ENCODE results near the gene YPEL3.
A peak's percentile ranks its signal among the peaks of the same experiment; 100 is the strongest.

YPEL3 gene, protein sequence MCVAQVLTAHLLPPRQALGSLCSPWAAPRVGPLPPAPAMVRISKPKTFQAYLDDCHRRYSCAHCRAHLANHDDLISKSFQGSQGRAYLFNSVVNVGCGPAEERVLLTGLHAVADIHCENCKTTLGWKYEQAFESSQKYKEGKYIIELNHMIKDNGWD

DNA sequence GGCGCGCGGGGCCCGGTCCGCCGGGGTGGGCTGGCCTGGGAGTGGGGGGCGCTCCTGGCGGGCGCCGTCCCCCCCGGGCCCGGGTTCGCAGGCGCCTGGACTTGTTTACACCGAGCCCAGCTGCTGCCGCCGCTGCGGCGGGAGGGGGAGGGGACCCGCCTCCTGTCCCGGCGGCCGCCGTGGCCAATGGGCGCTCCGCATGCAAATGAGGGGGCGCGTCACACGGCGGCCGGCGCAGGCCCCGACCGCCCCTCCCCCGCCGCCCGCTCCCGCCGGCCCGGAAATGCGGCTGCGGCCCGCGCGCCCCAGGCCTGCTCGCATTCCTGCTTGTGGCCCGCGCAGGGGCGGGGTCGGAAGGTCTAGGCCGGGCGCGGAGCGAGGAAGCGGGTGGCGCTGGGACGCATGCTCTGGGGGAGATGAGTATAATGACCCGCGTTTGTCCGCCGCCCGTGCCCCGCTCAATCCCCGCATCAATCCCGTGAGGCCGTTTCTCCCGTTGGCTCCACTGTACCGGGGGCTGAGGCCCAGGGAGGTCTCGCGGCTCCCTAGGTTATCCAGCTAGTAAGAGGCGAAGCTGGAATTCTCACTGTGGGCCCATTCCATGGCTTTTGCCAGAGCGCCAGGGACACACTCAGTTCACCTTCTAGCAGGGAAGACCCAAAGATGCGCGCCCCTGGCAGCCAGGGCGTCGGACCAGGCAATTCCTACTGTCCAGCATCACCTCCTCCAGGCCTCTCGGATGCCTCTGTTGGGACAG is at the start of gene YPEL3:
YPEL3 (minus strand) TSS at position 109 of the 757 bp plus-strand sequence. CDS start 731 bp downstream, outside the sequence.
- Histone ChIP-seq H3K27ac (peak within 1 kb of the TSS; percentile 78 to 95 (median 92)), H3K9ac (peak within 1 kb of the TSS; percentile 76 to 90 (median 83)), H3K9me3 (replicated peaks in 1 of 11) (peaks cover 39 to 51% (median 47%) of the 10 kb centered on the region in 11 experiments), H3K4me2 (peak within 1 kb of the TSS; percentile 85 to 100 (median 99)), H3K4me3 (peak within 1 kb of the TSS; percentile 63 to 88 (median 70)), H3K27me3 (no peaks in the 10 kb centered on the region), H3K36me3 (peaks cover 7 to 38% (median 21%) of the 10 kb centered on the region in 11 experiments; a peak in 18 of 22 replicates), H4K20me1 (peaks cover 0 to 13% (median 0%) of the 10 kb centered on the region in 11 experiments; a peak in 2 of 22 replicates), H3K4me1 (peaks cover 34 to 52% (median 44%) of the 10 kb centered on the region in 10 experiments)
- TF ChIP-seq Cebpa-rat (IDR thresholded peaks at IDR 0.05), result no peak

DNA sequence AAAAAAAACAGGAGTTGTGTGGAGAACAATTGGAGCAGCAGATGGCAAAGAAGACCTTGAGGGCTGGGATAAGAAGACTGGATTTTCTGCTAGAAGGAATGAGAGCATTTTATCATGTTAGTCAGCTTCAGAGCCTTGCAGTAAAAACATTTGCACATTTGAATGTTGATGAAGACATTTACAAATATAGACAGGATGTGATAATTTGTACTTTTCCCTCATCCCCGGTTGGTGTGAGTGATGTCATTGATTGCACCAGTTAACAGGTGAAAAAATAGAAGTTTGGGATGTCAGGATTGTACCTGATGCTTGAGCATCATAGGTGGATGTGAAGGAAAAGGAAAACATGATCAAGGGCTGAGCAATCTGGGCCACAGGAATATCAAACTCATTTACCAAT is 49.6 kb upstream of the YPEL3 start:
- H3K4me3 ChIP-seq, result no peak overlapping the region
- no peak for TF ChIP-seq Cebpa-rat (IDR thresholded peaks at IDR 0.05)
- peaks cover 0 to 17% (median 0%) of the 10 kb centered on the region in 10 experiments; a peak in 6 of 20 replicates for H3K4me1 ChIP-seq
- no peak overlapping the region for H3K4me2 ChIP-seq
- peaks cover 17 to 28% (median 26%) of the 10 kb centered on the region in 11 experiments for H3K9me3 ChIP-seq (replicated peaks in 1 of 11)
- H3K36me3 ChIP-seq, result no peaks in the 10 kb centered on the region
- no peaks in the 10 kb centered on the region for H4K20me1 ChIP-seq
- no peak overlapping the region for H3K9ac ChIP-seq
- H3K27ac ChIP-seq, result no peak overlapping the region
- H3K27me3 ChIP-seq, result no peaks in the 10 kb centered on the region

DNA sequence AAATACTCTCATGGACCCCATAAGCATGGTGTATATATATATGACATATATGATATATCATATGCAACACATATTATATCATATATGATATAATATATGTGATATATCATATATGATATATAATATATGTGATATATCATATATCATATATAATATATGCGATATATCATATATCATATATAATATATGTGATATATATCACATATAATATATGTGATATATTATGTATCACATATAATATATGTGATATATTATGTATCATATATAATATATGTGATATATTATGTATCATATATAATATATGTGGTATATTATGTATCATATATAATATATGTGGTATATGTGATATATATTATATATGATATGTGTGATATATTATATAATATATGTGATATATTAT is 48.9 kb upstream of the YPEL3 start:
- Histone ChIP-seq H3K36me3 (no peaks in the 10 kb centered on the region), H3K9ac (no peak overlapping the region), H3K4me1 (peaks cover 5 to 19% (median 6%) of the 10 kb centered on the region in 10 experiments; a peak in 19 of 20 replicates), H3K27ac (no peak overlapping the region), H3K27me3 (no peaks in the 10 kb centered on the region), H3K9me3 (replicated peaks in 1 of 11) (peaks cover 14 to 22% (median 19%) of the 10 kb centered on the region in 11 experiments), H3K4me2 (no peak overlapping the region), H4K20me1 (no peaks in the 10 kb centered on the region), H3K4me3 (no peak overlapping the region)
- TF ChIP-seq Cebpa-rat (IDR thresholded peaks at IDR 0.05), result no peak

- H3K4me1 ChIP-seq, result peaks cover 14 to 25% (median 15%) of the 10 kb centered on the region in 10 experiments; a peak in 19 of 20 replicates
- no peak overlapping the region for H3K9ac ChIP-seq
- H3K4me3 ChIP-seq, result no peak overlapping the region
- H3K27me3 ChIP-seq, result no peaks in the 10 kb centered on the region
- no peak overlapping the region for H3K27ac ChIP-seq
- H3K4me2 ChIP-seq, result no peak overlapping the region
- TF ChIP-seq Cebpa-rat (IDR thresholded peaks at IDR 0.05), result no peak
- no peaks in the 10 kb centered on the region for H3K36me3 ChIP-seq
- peaks cover 5 to 13% (median 10%) of the 10 kb centered on the region in 11 experiments for H3K9me3 ChIP-seq (replicated peaks in 1 of 11)
- H4K20me1 ChIP-seq, result no peaks in the 10 kb centered on the region
Measured at GRCh38 chr16:30144017-30144416, 48.0 kb upstream of the YPEL3 start.

DNA sequence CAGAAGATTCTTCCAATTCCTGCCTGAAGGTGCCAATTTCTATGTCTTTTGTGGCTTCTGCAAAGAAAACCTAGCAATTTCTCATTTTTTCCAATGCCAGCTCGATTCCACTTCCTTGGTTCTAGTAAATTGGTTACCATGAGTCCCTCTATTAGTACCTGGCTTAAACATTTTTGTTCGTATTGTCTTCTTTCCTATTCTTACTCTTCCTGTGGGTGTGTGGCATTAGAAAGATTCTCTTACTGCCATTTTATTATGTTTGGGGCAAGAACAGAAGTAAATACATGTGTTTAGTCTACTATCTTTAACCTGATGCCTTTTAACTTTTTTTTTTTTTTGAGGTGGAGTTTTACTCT is 47.3 kb upstream of the YPEL3 start:
- H3K27ac ChIP-seq, result no peak overlapping the region
- H3K4me3 ChIP-seq, result no peak overlapping the region
- no peaks in the 10 kb centered on the region for H4K20me1 ChIP-seq
- H3K9ac ChIP-seq, result no peak overlapping the region
- H3K9me3 ChIP-seq (replicated peaks in 1 of 11), result peaks cover 0 to 6% (median 3%) of the 10 kb centered on the region in 11 experiments; a peak in 9 of 22 replicates
- no peaks in the 10 kb centered on the region for H3K27me3 ChIP-seq
- H3K4me2 ChIP-seq, result no peak overlapping the region
- peaks cover 21 to 32% (median 22%) of the 10 kb centered on the region in 10 experiments; a peak in 19 of 20 replicates for H3K4me1 ChIP-seq
- no peaks in the 10 kb centered on the region for H3K36me3 ChIP-seq
- no peak for TF ChIP-seq Cebpa-rat (IDR thresholded peaks at IDR 0.05)

- no peak overlapping the region; a peak in 1 of 22 replicates for H3K4me2 ChIP-seq
- H3K27ac ChIP-seq, result no peak overlapping the region
- no peaks in the 10 kb centered on the region for H4K20me1 ChIP-seq
- H3K9ac ChIP-seq, result no peak overlapping the region
- no peak for TF ChIP-seq Cebpa-rat (IDR thresholded peaks at IDR 0.05)
- no peaks in the 10 kb centered on the region for H3K27me3 ChIP-seq
- peaks cover 0 to under 1% (median 0%) of the 10 kb centered on the region in 11 experiments; a peak in 1 of 22 replicates for H3K9me3 ChIP-seq (replicated peaks in 1 of 11)
- H3K4me1 ChIP-seq, result peaks cover 26 to 37% (median 27%) of the 10 kb centered on the region in 10 experiments; a peak in 19 of 20 replicates
- H3K36me3 ChIP-seq, result no peaks in the 10 kb centered on the region
- H3K4me3 ChIP-seq, result no peak overlapping the region
Measured at GRCh38 chr16:30142672-30143346, 46.8 kb upstream of the YPEL3 start.

DNA sequence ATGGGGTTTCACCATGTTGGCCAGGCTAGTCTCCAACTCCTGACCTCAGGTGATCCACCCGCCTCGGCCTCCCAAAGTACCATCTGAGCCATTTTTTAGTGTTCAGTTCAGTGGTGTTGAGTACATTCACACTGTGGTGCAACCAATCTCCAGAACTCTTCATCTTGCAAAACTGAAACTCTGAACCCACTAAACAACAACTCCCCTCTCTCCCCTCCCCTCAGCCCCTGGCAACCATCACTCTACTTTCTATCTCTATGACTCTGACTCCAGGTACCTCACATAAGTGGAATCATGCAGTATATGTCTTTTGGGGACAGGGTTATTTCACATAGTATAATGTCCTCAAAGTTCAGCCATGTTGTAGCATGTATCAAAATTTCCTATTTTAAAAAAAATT is 45.7 kb upstream of the YPEL3 start:
- Histone ChIP-seq H3K4me3 (no peak overlapping the region), H3K9ac (no peak overlapping the region), H3K27ac (no peak overlapping the region), H3K9me3 (replicated peaks in 1 of 11) (no peaks in the 10 kb centered on the region), H3K4me2 (no peak overlapping the region), H4K20me1 (no peaks in the 10 kb centered on the region), H3K27me3 (no peaks in the 10 kb centered on the region), H3K4me1 (peaks cover 27 to 48% (median 38%) of the 10 kb centered on the region in 10 experiments; a peak in 19 of 20 replicates), H3K36me3 (no peaks in the 10 kb centered on the region)
- TF ChIP-seq Cebpa-rat (IDR thresholded peaks at IDR 0.05), result no peak

GRCh38 chr16:30139583-30140481 is 43.8 kb upstream of the YPEL3 start:
- TF ChIP-seq Cebpa-rat (IDR thresholded peaks at IDR 0.05), result no peak
- Histone ChIP-seq H3K4me3 (no peak overlapping the region), H3K36me3 (no peaks in the 10 kb centered on the region), H3K4me1 (peaks cover 27 to 67% (median 41%) of the 10 kb centered on the region in 10 experiments; a peak in 19 of 20 replicates), H3K27me3 (no peaks in the 10 kb centered on the region), H3K27ac (peak overlapping the region in 1 of 11 experiments; percentile 29; a peak in 2 of 22 replicates), H3K9me3 (replicated peaks in 1 of 11) (no peaks in the 10 kb centered on the region), H4K20me1 (no peaks in the 10 kb centered on the region), H3K9ac (no peak overlapping the region), H3K4me2 (peak overlapping the region; percentile 33 to 86 (median 69))
